Panc1 (cell line): Measurements from ENCODE around the gene HOXA7. TPM values are rescaled to one million over a fixed set of nuclear protein-coding genes. Genes with fewer than 3 reads are reported as not detected.

ENCODE experiments used
- ATAC-seq: fragments of 200-7000 bp; cut with Tn5 transposase; 2 replicates; pipeline ENCODE4 v1.9.1; 2020; ENCODE audit warnings: mild to moderate bottlenecking, moderate library complexity
- BruUV-seq: library from RNA; stranded (reverse); fragments of 400-500 nt; replicated peaks from 2 replicates; lab custom pipeline; 2021; lab: Mats Ljungman, UMichigan
- CTCF ChIA-PET: fragments of 300-600 bp; sonication (Branson Sonifier 250); formaldehyde crosslinking; loops from one replicate; lab custom pipeline; 2022; ENCODE audit warnings: antibody characterized with exemption; lab: Charles Lee
- POLR2A ChIA-PET: fragments of 300-600 bp; sonication (Branson Sonifier 250); formaldehyde crosslinking; loops from one replicate; lab custom pipeline; 2022; ENCODE audit warnings: antibody characterized with exemption; lab: Charles Lee
- DNase-seq: peaks from one replicate; pipeline ENCODE4 v3.0.0-alpha.2; 2010; ENCODE audit warnings: low read depth, low spot score
- H3K27ac ChIP-seq: 2 replicates; pipeline ENCODE4 v1.5.1; 2011; ENCODE audit warnings: mild to moderate bottlenecking, low read length, inconsistent platforms
- H3K27me3 ChIP-seq: fragments of 200-500 bp; sonication (Bioruptor generic); 2 replicates; pipeline ENCODE4 v1.6.0; 2014; ENCODE audit warnings: low read length, inconsistent platforms; ENCODE audit not compliant: control insufficient read depth, insufficient read depth
- H3K36me3 ChIP-seq: fragments of 200-500 bp; sonication (Bioruptor generic); 2 replicates; pipeline ENCODE4 v1.5.1; 2014; ENCODE audit warnings: inconsistent platforms, mild to moderate bottlenecking, low read length, moderate library complexity; ENCODE audit not compliant: control insufficient read depth, insufficient read depth
- H3K4me1 ChIP-seq: 2 replicates; pipeline ENCODE4 v1.5.1; 2011; ENCODE audit warnings: inconsistent platforms, mild to moderate bottlenecking, low read length, moderate library complexity; ENCODE audit not compliant: control insufficient read depth, insufficient read depth
- H3K4me3 ChIP-seq, 2 experiments: 2 replicates each; pipeline ENCODE4 v1.5.1; 2011 to 2012; ENCODE audit warnings: low read depth in 2 of 2, low read length in 2 of 2, mild to moderate bottlenecking in 2 of 2, inconsistent platforms in 1 of 2, moderate library complexity in 1 of 2
- H3K9me3 ChIP-seq: fragments of 200-500 bp; sonication (Bioruptor generic); 2 replicates; pipeline ENCODE4 v1.5.1; 2014; ENCODE audit warnings: low read depth, mild to moderate bottlenecking, inconsistent platforms, low read length, moderate library complexity; ENCODE audit not compliant: control insufficient read depth, insufficient read depth
- CTCF ChIP-seq: fragments of 450-650 bp; IDR thresholded peaks from 2 replicates; pipeline ENCODE4 v1.5.1; 2017; ENCODE audit warnings: mild to moderate bottlenecking
- POLR2AphosphoS5 ChIP-seq: IDR thresholded peaks from 2 replicates; pipeline ENCODE4 v1.6.1; 2012; ENCODE audit warnings: mild to moderate bottlenecking, low read depth, low read length, moderate library complexity
- REST ChIP-seq, 2 experiments: IDR thresholded peaks; 2 replicates each; pipeline ENCODE4 v1.6.1; 2011 to 2012; ENCODE audit warnings: low read depth in 2 of 2, control low read depth in 1 of 2, low read length in 1 of 2, mild to moderate bottlenecking in 1 of 2, moderate library complexity in 1 of 2; ENCODE audit not compliant: insufficient read depth in 1 of 2
- SIN3A ChIP-seq: IDR thresholded peaks from 2 replicates; pipeline ENCODE4 v1.6.1; 2012; ENCODE audit warnings: low read depth, mild to moderate bottlenecking, low read length, moderate library complexity, borderline replicate concordance; ENCODE audit not compliant: insufficient read depth
- TCF7L2 ChIP-seq: IDR thresholded peaks from 2 replicates; pipeline ENCODE4 v1.6.1; 2011; ENCODE audit warnings: mild to moderate bottlenecking, low read depth, low read length, inconsistent platforms
- in situ Hi-C: cut with HindIII; loops from 2 replicates; pipeline ENCODE4 v1.10.0; 2016; ENCODE audit warnings: low sequenced_read_pairs, low pct_unique_long_range_greater_than_20kb
- intact Hi-C: fragments of 100-400 bp; cut with micrococcal nuclease; formaldehyde crosslinking; loops from one replicate; pipeline ENCODE4 v1.10.0; 2022; ENCODE audit not compliant: unreplicated experiment
- total RNA-seq: library from RNA; stranded (reverse); gene quantifications from one replicate; pipeline ENCODE4 v1.2.1, GENCODE V29; 2021; ENCODE audit not compliant: unreplicated experiment

HOXA7 gene
- total RNA-seq, 1 experiment from 2014 or later = not detected

- in situ Hi-C loops (no loop called here), intact Hi-C loops (no loop called here)
- DNase-seq = no peak
- ChIA-PET POLR2A (no interaction called here), CTCF (no interaction called here)
- H3K4me1 ChIP-seq = peaks cover 4% of the 10 kb centered on the region; the same call in 1 of the 2 replicates
- no peaks in the 10 kb centered on the region for H3K36me3 ChIP-seq
- no peak overlapping the region for H3K27ac ChIP-seq
- ATAC-seq = no peak
- H3K4me3 ChIP-seq = no peak overlapping the region
- TF ChIP-seq SIN3A (no peak), POLR2AphosphoS5 (no peak), REST (IDR thresholded peaks at IDR 0.05; ENCODE audit: insufficient read depth in 1 of 2, low read depth in 2 of 2, low read length in 1 of 2) (no peak), CTCF (no peak), TCF7L2 (no peak)
- H3K9me3 ChIP-seq = no peaks in the 10 kb centered on the region
- no TSS peak for BruUV-seq
- H3K27me3 ChIP-seq = no peaks in the 10 kb centered on the region; the same call in 1 of the 2 replicates
These were observed 37.0 kb upstream of the HOXA7 start for GRCh38 chr7:27193335-27194001.

GRCh38 chr7:27192546-27193334 lies 36.3 kb upstream of the HOXA7 start:
- no peak for TF ChIP-seq TCF7L2
- no peak for TF ChIP-seq REST (IDR thresholded peaks at IDR 0.05; ENCODE audit: insufficient read depth in 1 of 2, low read depth in 2 of 2, low read length in 1 of 2)
- TF ChIP-seq SIN3A = no peak
- TF ChIP-seq CTCF = no peak
- TF ChIP-seq POLR2AphosphoS5 = no peak
- ChIA-PET POLR2A (interaction anchor here (0.7 kb wide), 1 partner anchor 185 kb away, joined by 6 read pairs; no protein-coding TSS in a partner anchor), CTCF (no interaction called here)
- no peak overlapping the region; a peak in 1 of 4 replicates for H3K4me3 ChIP-seq
- no peaks in the 10 kb centered on the region for H3K36me3 ChIP-seq
- no peak for DNase-seq
- H3K4me1 ChIP-seq = peaks cover 4% of the 10 kb centered on the region; the same call in 1 of the 2 replicates
- H3K9me3 ChIP-seq = no peaks in the 10 kb centered on the region
- no TSS peak for BruUV-seq
- intact Hi-C loops = no loop called here
- no peak overlapping the region for H3K27ac ChIP-seq
- no peak for ATAC-seq
- H3K27me3 ChIP-seq = no peaks in the 10 kb centered on the region; the same call in 1 of the 2 replicates
- in situ Hi-C loops = no loop called here
